MM.1S (cell line): Measurements from ENCODE around the gene EAF1.

Experiments
- EZH2 ChIP-seq: fragments of 300-600 bp; sonication (generic); optimal IDR thresholded peaks from 2 replicates; pipeline ENCODE3; 2017; ENCODE audit warnings: low read depth, mild to moderate bottlenecking, antibody characterized with exemption, low read length, mixed read lengths
- TF ChIP-seq, protein P1 (sequence below): fragments of 300-600 bp; sonication (generic); IDR thresholded peaks from 2 replicates; pipeline ENCODE4 v1.5.1; 2016; ENCODE audit warnings: antibody characterized with exemption, low read length, mixed read lengths

GRCh38 chr3:15486979-15487378, 59.6 kb downstream of the EAF1 start:
- TF ChIP-seq, protein P1, sequence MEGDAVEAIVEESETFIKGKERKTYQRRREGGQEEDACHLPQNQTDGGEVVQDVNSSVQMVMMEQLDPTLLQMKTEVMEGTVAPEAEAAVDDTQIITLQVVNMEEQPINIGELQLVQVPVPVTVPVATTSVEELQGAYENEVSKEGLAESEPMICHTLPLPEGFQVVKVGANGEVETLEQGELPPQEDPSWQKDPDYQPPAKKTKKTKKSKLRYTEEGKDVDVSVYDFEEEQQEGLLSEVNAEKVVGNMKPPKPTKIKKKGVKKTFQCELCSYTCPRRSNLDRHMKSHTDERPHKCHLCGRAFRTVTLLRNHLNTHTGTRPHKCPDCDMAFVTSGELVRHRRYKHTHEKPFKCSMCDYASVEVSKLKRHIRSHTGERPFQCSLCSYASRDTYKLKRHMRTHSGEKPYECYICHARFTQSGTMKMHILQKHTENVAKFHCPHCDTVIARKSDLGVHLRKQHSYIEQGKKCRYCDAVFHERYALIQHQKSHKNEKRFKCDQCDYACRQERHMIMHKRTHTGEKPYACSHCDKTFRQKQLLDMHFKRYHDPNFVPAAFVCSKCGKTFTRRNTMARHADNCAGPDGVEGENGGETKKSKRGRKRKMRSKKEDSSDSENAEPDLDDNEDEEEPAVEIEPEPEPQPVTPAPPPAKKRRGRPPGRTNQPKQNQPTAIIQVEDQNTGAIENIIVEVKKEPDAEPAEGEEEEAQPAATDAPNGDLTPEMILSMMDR, result no peak
- TF ChIP-seq EZH2, result no peak
